HG02852 (cell line): ENCODE data around the gene POMT2.
"Not testable (repeated sequence)": the region's sequence is repeated elsewhere in the genome, so short reads cannot be mapped to it uniquely, and the experiment has no call there.

Experiments
- ATAC-seq: cut with Tn5 transposase; IDR thresholded peaks from one replicate; pipeline ENCODE4 v1.9.1; 2021; ENCODE audit warnings: mild to moderate bottlenecking, moderate library complexity; ENCODE audit not compliant: unreplicated experiment

The POMT2 gene

GRCh38 chr14:77320238-77320935 is at the start of gene POMT2:
POMT2 (minus strand) TSS chr14:77320883; CDS start chr14:77320681, 202 bp downstream.
- ATAC-seq: peak; percentile 70

GRCh38 chr14:77369285-77369684 is 48.6 kb upstream of the POMT2 start:
- no peak for ATAC-seq

DNA sequence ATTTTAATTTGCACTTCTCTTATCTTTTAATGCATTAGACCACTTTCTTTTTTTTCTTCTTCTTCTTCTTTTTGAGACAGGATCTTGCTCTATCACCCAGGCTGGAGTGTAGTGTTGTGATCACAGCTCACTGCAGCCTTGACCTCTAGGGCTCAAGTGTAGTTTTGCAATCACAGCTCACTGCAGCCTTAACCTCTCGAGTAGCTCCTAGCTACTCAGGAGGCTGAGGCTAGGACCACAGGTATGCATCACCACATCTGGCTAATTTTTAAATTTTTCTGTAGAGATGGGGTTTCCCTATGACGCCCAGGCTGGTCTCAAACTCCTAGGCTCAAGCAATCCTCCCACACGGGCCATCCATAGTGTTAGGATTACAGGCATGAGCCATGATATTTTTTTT is 43.5 kb upstream of the POMT2 start:
- no peak for ATAC-seq

DNA sequence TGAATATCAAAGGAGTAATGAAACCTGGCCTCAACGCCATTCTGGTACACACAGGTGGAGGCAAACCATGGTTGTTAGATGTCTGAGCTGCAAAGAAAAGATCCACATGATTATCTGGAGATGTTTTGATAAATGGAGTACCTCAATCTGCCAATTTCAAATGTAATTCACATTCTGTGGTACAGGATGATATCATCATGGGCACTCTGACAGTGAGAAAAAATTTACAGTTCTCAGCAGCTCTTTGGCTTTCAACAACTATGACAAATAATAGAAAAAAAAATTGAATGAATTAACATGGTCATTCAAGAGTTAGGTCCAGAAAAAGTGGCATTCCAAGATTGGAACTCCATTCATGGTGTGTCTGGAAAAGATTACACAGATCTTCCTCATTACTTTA is 38.9 kb upstream of the POMT2 start:
- ATAC-seq: no peak

GRCh38 chr14:77356899-77357298 is 36.2 kb upstream of the POMT2 start:
- ATAC-seq: no peak

- ATAC-seq: no peak
Measured at GRCh38 chr14:77355811-77356210, 35.1 kb upstream of the POMT2 start.

DNA sequence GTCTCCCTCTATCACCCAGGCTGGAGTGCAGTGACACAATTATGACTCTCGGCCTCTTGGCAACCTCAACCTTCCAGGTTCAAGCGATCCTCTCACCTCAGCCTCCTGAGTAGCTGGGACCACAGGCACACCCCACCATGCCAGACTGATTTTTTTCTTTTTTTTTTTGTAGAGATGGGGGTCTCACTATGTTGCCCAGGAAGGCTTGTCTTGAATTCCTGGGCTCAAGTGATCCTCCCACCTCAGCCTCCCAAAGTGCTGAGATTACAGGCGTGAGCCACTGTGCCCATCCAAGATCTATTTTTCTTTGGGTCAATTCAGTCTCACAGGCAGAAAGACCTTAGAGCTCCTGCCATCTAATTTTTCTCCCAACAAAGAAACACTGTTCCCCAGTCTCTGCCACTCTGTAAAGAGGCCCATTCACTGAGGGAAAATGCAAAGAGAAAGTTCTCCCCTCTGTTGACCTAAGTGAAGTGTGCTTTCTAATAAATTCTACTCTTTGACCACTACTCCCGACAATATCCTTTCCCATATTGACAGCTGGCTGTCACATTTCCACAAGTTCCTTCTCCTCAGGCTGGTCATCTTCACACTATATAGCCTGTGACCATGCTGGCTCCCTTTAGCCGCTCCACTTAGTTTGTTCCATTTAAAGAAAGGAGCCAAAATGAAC is 32.9 kb upstream of the POMT2 start:
- no peak for ATAC-seq

DNA sequence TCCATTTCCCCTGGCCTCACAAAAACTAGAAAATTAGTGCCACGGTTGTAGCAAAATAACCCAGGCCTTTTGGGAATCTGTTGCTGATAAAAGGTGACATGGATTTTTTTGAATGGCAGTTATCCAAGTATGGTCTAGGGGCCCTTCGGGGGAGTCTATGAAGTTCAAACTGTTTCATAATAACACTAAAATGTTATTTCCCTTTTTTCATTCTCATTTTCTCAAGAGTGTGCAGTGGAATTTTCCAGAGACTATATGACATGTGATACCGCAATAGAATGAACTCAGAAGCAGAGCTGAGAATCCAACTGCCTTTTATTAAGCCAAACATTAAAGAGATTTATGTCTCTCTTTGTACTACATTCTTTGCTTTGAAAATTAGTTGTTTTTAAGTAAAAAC is 27.1 kb upstream of the POMT2 start:
- no peak for ATAC-seq

GRCh38 chr14:77346495-77346894 is 25.8 kb upstream of the POMT2 start:
- no peak for ATAC-seq

- ATAC-seq: no peak
Measured at GRCh38 chr14:77344377-77344996, 23.8 kb upstream of the POMT2 start.

- no peak for ATAC-seq
Measured at GRCh38 chr14:77343662-77344061, 23.0 kb upstream of the POMT2 start.

- no peak for ATAC-seq
Measured at GRCh38 chr14:77342726-77343397, 22.2 kb upstream of the POMT2 start.

DNA sequence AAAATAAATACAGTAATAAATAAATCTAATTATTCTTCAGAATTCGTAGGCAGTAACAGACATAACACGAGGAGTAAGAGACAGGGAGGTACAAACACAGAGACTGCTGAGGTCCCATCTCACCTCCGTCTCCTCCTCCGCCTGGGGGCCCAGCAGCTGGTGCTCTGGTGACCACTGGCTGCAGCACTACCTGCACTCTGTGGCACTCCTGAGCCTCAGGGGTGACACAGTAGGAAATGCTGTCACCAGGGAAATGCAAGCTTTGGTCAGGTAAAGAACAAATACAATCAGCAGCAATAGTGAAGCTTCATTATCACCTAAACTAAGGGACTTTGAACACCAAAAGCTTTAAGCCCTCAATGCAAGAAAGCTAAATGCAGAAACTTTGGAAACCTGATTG is 19.7 kb upstream of the POMT2 start:
- no peak for ATAC-seq

GRCh38 chr14:77339407-77339806 is 18.7 kb upstream of the POMT2 start:
- ATAC-seq: no peak

- ATAC-seq: no peak
Measured at GRCh38 chr14:77338302-77338701, 17.6 kb upstream of the POMT2 start.

DNA sequence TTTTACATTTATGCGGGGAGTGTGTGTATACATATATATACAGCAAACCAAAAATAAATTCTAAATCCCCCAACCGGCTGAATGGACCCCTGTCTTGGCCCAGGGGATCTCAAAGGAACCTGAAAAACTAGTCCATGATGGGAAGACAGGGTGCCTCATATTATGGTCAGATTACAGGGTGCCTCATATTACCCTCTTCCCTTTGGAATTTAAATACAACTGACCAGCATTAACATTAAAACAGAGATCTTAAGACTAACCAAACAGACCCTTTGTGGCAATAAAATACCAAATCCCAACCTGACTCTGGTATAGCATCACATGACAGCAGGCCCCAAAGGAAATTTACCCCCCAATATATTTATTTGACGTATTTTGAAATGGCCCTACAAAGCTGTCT is 17.2 kb upstream of the POMT2 start:
- no peak for ATAC-seq

- ATAC-seq: not testable (repeated sequence)
Measured at GRCh38 chr14:77337255-77337654, 16.6 kb upstream of the POMT2 start.

- no peak for ATAC-seq
Measured at GRCh38 chr14:77335576-77335975, 14.9 kb upstream of the POMT2 start.

GRCh38 chr14:77329872-77330271 is 9.2 kb upstream of the POMT2 start:
- ATAC-seq: no peak

- no peak for ATAC-seq
Measured at GRCh38 chr14:77327111-77327510, 6.4 kb upstream of the POMT2 start.

GRCh38 chr14:77325746-77326094 is 5.0 kb upstream of the POMT2 start:
- ATAC-seq: no peak
